MM.1S (cell line): ENCODE data around the gene COPB2.
A peak's percentile ranks its signal among the peaks of the same experiment; 100 is the strongest.

Experiments used
- DNase-seq: peaks from one replicate; pipeline ENCODE4 v3.0.0-alpha.2; 2015
- H2AFZ ChIP-seq: fragments of 300-600 bp; sonication (generic); 2 replicates; pipeline ENCODE4 v1.6.0; 2016; ENCODE audit warnings: antibody characterized with exemption, low read length
- H3F3A ChIP-seq: fragments of 300-600 bp; sonication (generic); 2 replicates; pipeline ENCODE4 v1.6.1; 2016; ENCODE audit warnings: mild to moderate bottlenecking, antibody characterized with exemption, low read length, moderate library complexity, mixed read lengths; ENCODE audit not compliant: insufficient read depth
- H3K27ac ChIP-seq: fragments of 300-600 bp; sonication (generic); 2 replicates; pipeline ENCODE4 v1.5.1; 2016; ENCODE audit warnings: mild to moderate bottlenecking, low read length
- H3K27me3 ChIP-seq: fragments of 300-600 bp; sonication (generic); replicated peaks from 2 replicates; pipeline ENCODE4 v1.6.0; 2016; ENCODE audit warnings: low read length; ENCODE audit not compliant: insufficient read depth
- H3K36me3 ChIP-seq: fragments of 300-600 bp; sonication (generic); replicated peaks from 2 replicates; pipeline ENCODE4 v1.6.1; 2016; ENCODE audit warnings: mild to moderate bottlenecking, low read length, mixed read lengths; ENCODE audit not compliant: insufficient read depth
- H3K4me1 ChIP-seq: fragments of 300-600 bp; sonication (generic); 2 replicates; pipeline ENCODE4 v1.6.1; 2016; ENCODE audit warnings: low read length, mixed read lengths
- H3K4me2 ChIP-seq: fragments of 300-600 bp; sonication (generic); 2 replicates; pipeline ENCODE4 v1.6.0; 2016; ENCODE audit warnings: low read depth, low read length
- H3K4me3 ChIP-seq: fragments of 300-600 bp; sonication (generic); 2 replicates; pipeline ENCODE4 v1.5.1; 2016; ENCODE audit warnings: low read length, mixed read lengths
- H3K79me2 ChIP-seq: fragments of 300-600 bp; sonication (generic); 2 replicates; pipeline ENCODE4 v1.6.1; 2016; ENCODE audit warnings: mixed run types, low read length, mixed read lengths
- H3K9ac ChIP-seq: fragments of 300-600 bp; sonication (generic); 2 replicates; pipeline ENCODE4 v1.6.1; 2016; ENCODE audit warnings: low read length, mixed read lengths
- H3K9me2 ChIP-seq: fragments of 300-600 bp; sonication (generic); replicated peaks from 2 replicates; pipeline ENCODE4 v1.6.1; 2016; ENCODE audit warnings: mild to moderate bottlenecking, low read length, mixed read lengths; ENCODE audit not compliant: insufficient read depth
- H3K9me3 ChIP-seq: fragments of 300-600 bp; sonication (generic); replicated peaks from 2 replicates; pipeline ENCODE4 v1.6.1; 2016; ENCODE audit warnings: mild to moderate bottlenecking, low read length, mixed read lengths; ENCODE audit not compliant: insufficient read depth
- H4K20me1 ChIP-seq: fragments of 300-600 bp; sonication (generic); 2 replicates; pipeline ENCODE4 v1.6.1; 2016; ENCODE audit warnings: mild to moderate bottlenecking, low read length, moderate library complexity, mixed read lengths; ENCODE audit not compliant: insufficient read depth
- EZH2 ChIP-seq: fragments of 300-600 bp; sonication (generic); optimal IDR thresholded peaks from 2 replicates; pipeline ENCODE3; 2017; ENCODE audit warnings: low read depth, mild to moderate bottlenecking, antibody characterized with exemption, low read length, mixed read lengths
- EZH2phosphoT487 ChIP-seq: fragments of 300-600 bp; sonication (generic); IDR thresholded peaks from 2 replicates; pipeline ENCODE4 v1.6.1; 2018; ENCODE audit warnings: antibody characterized with exemption, low read length
- TF ChIP-seq, protein P1 (sequence below): fragments of 300-600 bp; sonication (generic); IDR thresholded peaks from 2 replicates; pipeline ENCODE4 v1.5.1; 2016; ENCODE audit warnings: antibody characterized with exemption, low read length, mixed read lengths

Gene COPB2

DNA sequence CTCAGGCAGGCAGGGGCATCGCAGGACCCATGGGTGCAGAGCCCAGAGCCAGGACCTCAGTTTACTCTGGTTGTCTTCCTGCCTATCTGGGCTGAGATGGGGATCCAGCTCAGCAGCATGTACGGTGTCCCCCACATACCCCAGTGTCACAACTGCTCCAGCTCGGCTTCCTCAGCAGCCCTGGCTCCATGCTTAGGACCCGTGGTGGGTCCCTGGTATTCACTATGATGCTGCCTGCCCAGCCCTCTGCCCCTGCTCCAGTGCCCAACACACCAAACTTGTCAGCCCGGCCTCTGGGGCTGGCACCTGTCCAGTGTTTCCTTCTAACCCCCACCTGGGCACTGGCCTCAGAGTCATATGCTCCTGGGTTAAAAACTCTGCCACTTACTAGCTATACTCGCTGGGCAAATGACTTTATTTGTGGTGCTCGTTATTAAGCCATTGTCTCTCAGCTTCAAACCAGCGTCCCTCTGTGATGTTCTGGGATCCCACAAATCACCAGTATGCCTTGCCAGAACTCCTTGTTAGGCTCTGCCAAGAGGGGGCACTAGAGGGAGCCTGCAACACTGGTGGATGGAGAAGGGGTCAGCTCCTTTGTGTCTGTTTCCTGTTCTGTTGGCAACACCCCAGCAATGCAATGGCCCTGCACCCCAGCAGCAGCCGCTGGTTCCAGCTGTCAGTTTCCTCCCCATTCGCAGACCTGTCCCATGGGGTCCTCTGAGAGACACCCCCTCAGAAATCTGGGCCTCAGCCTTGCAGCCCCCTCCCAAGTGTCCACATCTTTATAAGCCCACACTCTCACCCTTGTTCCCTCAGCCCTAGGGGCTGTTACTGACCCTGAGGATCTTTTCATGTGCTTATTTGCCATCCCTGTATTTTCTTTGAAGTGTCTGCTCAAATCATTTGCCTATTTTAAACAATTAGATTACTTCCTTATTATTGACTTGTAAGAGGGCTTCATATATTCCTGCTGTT is 69.7 kb downstream of the COPB2 start:
- Histone ChIP-seq H4K20me1 (no peaks in the 10 kb centered on the region), H3K9me2 (no peaks in the 10 kb centered on the region), H3K27me3 (no peaks in the 10 kb centered on the region), H3K4me2 (no peak overlapping the region), H3K9me3 (no peaks in the 10 kb centered on the region), H3K9ac (no peak overlapping the region), H3K36me3 (no peaks in the 10 kb centered on the region), H3K4me1 (no peaks in the 10 kb centered on the region), H3K4me3 (no peak overlapping the region), H3K79me2 (no peaks in the 10 kb centered on the region), H3F3A (no peaks in the 10 kb centered on the region), H3K27ac (no peak overlapping the region), H2AFZ (no peak overlapping the region)
- DNase-seq: no peak
- TF ChIP-seq EZH2phosphoT487 (no peak), EZH2 (no peak)
- TF ChIP-seq, protein P1, sequence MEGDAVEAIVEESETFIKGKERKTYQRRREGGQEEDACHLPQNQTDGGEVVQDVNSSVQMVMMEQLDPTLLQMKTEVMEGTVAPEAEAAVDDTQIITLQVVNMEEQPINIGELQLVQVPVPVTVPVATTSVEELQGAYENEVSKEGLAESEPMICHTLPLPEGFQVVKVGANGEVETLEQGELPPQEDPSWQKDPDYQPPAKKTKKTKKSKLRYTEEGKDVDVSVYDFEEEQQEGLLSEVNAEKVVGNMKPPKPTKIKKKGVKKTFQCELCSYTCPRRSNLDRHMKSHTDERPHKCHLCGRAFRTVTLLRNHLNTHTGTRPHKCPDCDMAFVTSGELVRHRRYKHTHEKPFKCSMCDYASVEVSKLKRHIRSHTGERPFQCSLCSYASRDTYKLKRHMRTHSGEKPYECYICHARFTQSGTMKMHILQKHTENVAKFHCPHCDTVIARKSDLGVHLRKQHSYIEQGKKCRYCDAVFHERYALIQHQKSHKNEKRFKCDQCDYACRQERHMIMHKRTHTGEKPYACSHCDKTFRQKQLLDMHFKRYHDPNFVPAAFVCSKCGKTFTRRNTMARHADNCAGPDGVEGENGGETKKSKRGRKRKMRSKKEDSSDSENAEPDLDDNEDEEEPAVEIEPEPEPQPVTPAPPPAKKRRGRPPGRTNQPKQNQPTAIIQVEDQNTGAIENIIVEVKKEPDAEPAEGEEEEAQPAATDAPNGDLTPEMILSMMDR: peak; percentile 25; the same call in 1 of the 2 replicates

DNA sequence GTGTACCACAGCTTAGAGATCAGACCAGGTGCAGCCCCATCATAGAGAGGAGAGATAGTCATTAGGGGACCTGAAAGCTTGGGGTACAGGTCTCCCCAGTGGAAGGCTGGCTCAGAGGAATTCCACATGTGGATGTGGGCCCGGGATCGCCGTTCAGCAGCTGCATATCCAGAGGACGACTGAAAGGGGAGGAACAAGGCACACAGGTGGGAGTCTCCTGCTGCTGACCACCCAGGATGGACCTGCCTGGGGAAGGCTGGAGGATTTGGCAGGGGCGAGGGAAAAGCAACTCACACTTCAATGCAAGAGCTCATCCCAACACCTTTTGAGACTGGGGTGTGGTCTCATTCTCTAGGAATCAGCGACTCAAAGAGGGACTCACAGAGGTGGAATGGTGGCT is 70.6 kb downstream of the COPB2 start:
- DNase-seq: no peak
- H3K4me1 ChIP-seq: no peaks in the 10 kb centered on the region
- no peaks in the 10 kb centered on the region for H3K9me3 ChIP-seq

GRCh38 chr3:139318431-139318816 is 71.0 kb downstream of the COPB2 start:
- no peaks in the 10 kb centered on the region for H3K4me1 ChIP-seq
- H3K27ac ChIP-seq: no peak overlapping the region
- no peak for DNase-seq
- H3F3A ChIP-seq: no peaks in the 10 kb centered on the region
- H3K27me3 ChIP-seq: no peaks in the 10 kb centered on the region
- H3K9ac ChIP-seq: no peak overlapping the region
- no peak overlapping the region for H3K4me2 ChIP-seq
- no peak overlapping the region for H3K4me3 ChIP-seq
- no peaks in the 10 kb centered on the region for H3K9me2 ChIP-seq
- H4K20me1 ChIP-seq: no peaks in the 10 kb centered on the region
- no peaks in the 10 kb centered on the region for H3K9me3 ChIP-seq
- no peak overlapping the region for H2AFZ ChIP-seq
- no peaks in the 10 kb centered on the region for H3K36me3 ChIP-seq
- TF ChIP-seq, protein P1: no peak
- no peak for TF ChIP-seq EZH2
- no peaks in the 10 kb centered on the region for H3K79me2 ChIP-seq

More for the DNA sequence above, 70.6 kb downstream of the COPB2 start:
- H4K20me1 ChIP-seq: no peaks in the 10 kb centered on the region
- H3F3A ChIP-seq: no peaks in the 10 kb centered on the region
- TF ChIP-seq EZH2 (no peak), EZH2phosphoT487 (no peak)
- TF ChIP-seq, protein P1: no peak
- H3K27ac ChIP-seq: no peak overlapping the region
- H3K36me3 ChIP-seq: no peaks in the 10 kb centered on the region
- no peak overlapping the region for H3K9ac ChIP-seq
- no peak overlapping the region for H2AFZ ChIP-seq
- no peaks in the 10 kb centered on the region for H3K27me3 ChIP-seq
- no peak overlapping the region for H3K4me3 ChIP-seq
- H3K9me2 ChIP-seq: no peaks in the 10 kb centered on the region
- H3K79me2 ChIP-seq: no peaks in the 10 kb centered on the region
- H3K4me2 ChIP-seq: no peak overlapping the region
